Vagina (tissue), 2 donors: ENCODE results near the gene TUFM.
"Not testable (repeated sequence)": the region's sequence is repeated elsewhere in the genome, so short reads cannot be mapped to it uniquely, and the experiment has no call there.

Source experiments
- POLR2A ChIP-seq, 2 donors: fragments of 450-650 bp; IDR thresholded peaks; one replicate each; pipeline ENCODE4 v1.6.1; 2017; ENCODE audit warnings: antibody characterized with exemption in 2 of 2, mild to moderate bottlenecking in 2 of 2, moderate library complexity in 2 of 2
- POLR2AphosphoS5 ChIP-seq, 2 donors: sonication (generic); formaldehyde crosslinking; IDR thresholded peaks; one replicate each; pipeline ENCODE4 v1.9.0; 2017; ENCODE audit warnings: antibody characterized with exemption in 2 of 2, mild to moderate bottlenecking in 2 of 2, low read depth in 1 of 2; ENCODE audit not compliant: insufficient read depth in 1 of 2
- TF ChIP-seq, protein P1 (sequence below), 3 experiments: fragments of 450-650 bp in 2 of 3; fragments of 200-600 bp in 1 of 3; sonication (generic) in 1 of 3; IDR thresholded peaks; one replicate each; pipeline ENCODE4 v1.5.1; 2017 to 2019; ENCODE audit warnings: antibody characterized with exemption in 3 of 3, mild to moderate bottlenecking in 2 of 3, moderate library complexity in 2 of 3

DNA sequence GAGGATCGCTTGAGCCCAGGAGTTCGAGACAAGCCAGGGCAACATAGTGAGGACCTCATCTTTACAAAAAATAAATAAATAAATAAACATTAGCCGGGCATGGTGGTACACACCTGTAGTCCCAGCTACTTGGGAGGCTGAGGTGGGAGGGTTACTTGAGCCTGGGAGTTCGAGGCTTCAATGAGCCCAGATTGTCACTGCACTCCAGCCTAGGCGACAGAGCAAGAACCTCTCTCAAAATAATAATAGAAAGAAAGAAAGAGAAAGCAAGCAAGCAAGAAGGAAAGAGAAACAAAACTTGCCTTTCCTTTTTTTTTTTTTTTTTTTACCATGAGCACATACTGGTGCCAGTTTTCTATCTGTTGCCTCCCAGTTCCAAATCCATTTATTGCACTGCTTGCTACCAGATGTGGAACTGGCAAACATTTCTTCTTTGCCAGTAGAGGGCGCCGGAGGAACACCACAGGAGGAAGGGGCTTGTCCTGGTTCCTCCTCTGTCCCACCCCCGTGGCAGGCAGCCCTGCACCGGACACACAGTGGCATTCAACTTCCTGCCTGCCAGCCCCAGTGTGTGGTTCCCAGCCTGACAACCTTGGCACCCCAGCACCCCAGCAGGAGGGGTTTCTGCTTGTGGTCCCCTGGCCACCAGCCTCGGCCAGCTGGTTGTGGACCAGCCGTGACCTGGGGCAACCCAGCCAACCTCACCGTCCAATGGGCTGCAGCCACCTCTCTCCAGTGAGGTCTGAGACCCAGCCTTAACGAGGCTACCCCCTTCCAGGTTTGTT lies 43.7 kb downstream of the TUFM start:
- TF ChIP-seq, protein P1, sequence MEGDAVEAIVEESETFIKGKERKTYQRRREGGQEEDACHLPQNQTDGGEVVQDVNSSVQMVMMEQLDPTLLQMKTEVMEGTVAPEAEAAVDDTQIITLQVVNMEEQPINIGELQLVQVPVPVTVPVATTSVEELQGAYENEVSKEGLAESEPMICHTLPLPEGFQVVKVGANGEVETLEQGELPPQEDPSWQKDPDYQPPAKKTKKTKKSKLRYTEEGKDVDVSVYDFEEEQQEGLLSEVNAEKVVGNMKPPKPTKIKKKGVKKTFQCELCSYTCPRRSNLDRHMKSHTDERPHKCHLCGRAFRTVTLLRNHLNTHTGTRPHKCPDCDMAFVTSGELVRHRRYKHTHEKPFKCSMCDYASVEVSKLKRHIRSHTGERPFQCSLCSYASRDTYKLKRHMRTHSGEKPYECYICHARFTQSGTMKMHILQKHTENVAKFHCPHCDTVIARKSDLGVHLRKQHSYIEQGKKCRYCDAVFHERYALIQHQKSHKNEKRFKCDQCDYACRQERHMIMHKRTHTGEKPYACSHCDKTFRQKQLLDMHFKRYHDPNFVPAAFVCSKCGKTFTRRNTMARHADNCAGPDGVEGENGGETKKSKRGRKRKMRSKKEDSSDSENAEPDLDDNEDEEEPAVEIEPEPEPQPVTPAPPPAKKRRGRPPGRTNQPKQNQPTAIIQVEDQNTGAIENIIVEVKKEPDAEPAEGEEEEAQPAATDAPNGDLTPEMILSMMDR (IDR thresholded peaks at IDR 0.05): peak in 1 of 3 experiments; percentile 14
- TF ChIP-seq POLR2A (IDR thresholded peaks at IDR 0.05); POLR2AphosphoS5 (IDR thresholded peaks at IDR 0.05; ENCODE audit: insufficient read depth in 1 of 2, low read depth in 1 of 2): not testable (repeated sequence)
